ENCODE results near the gene SMYD3.

The SMYD3 gene

GRCh38 chr1:245831518-245831917 is 675.6 kb downstream of the SMYD3 start:
- H3K9ac ChIP-seq (ENCODE audit: low read length), result no peak overlapping the region
- H3K79me2 ChIP-seq (ENCODE audit: low read length), result no peaks in the 10 kb centered on the region
- H3K36me3 ChIP-seq (replicated peaks; ENCODE audit: insufficient read depth, low read length), result no peaks in the 10 kb centered on the region

GRCh38 chr1:245829826-245830225 is 677.3 kb downstream of the SMYD3 start:
- Histone ChIP-seq H3K9me3 (replicated peaks; ENCODE audit: insufficient read depth, low read length) (no peaks in the 10 kb centered on the region), H3K27me3 (replicated peaks; ENCODE audit: insufficient read depth, low read length) (no peaks in the 10 kb centered on the region), H3K4me3 (ENCODE audit: low read length) (no peak overlapping the region), H3K27ac (ENCODE audit: low read length) (no peak overlapping the region), H3K9me2 (replicated peaks; ENCODE audit: insufficient read depth, low read length) (no peaks in the 10 kb centered on the region), H3K4me1 (ENCODE audit: low read length) (no peaks in the 10 kb centered on the region), H4K20me1 (ENCODE audit: insufficient read depth, low read length) (no peaks in the 10 kb centered on the region), H3K36me3 (replicated peaks; ENCODE audit: insufficient read depth, low read length) (no peaks in the 10 kb centered on the region), H3K9ac (ENCODE audit: low read length) (no peak overlapping the region), H3F3A (ENCODE audit: insufficient read depth, low read length) (no peaks in the 10 kb centered on the region), H3K79me2 (ENCODE audit: low read length) (no peaks in the 10 kb centered on the region), H3K4me2 (ENCODE audit: low read depth, low read length) (no peak overlapping the region), H2AFZ (ENCODE audit: low read length) (no peak overlapping the region)
- TF ChIP-seq EZH2 (optimal IDR thresholded peaks at IDR 0.05; ENCODE audit: low read depth, low read length), result no peak
- no peak for TF ChIP-seq EZH2phosphoT487 (IDR thresholded peaks at IDR 0.05; ENCODE audit: low read length)
- no peak for TF ChIP-seq CTCF (IDR thresholded peaks at IDR 0.05; ENCODE audit: low read length)
- DNase-seq, result no peak

More at GRCh38 chr1:245831518-245831917, 675.6 kb downstream of the SMYD3 start:
- Histone ChIP-seq H3K4me1 (ENCODE audit: low read length) (no peaks in the 10 kb centered on the region), H3K9me2 (replicated peaks; ENCODE audit: insufficient read depth, low read length) (no peaks in the 10 kb centered on the region), H3K27ac (ENCODE audit: low read length) (no peak overlapping the region), H3F3A (ENCODE audit: insufficient read depth, low read length) (no peaks in the 10 kb centered on the region), H2AFZ (ENCODE audit: low read length) (no peak overlapping the region), H3K9me3 (replicated peaks; ENCODE audit: insufficient read depth, low read length) (no peaks in the 10 kb centered on the region), H4K20me1 (ENCODE audit: insufficient read depth, low read length) (no peaks in the 10 kb centered on the region), H3K4me2 (ENCODE audit: low read depth, low read length) (no peak overlapping the region), H3K4me3 (ENCODE audit: low read length) (no peak overlapping the region), H3K27me3 (replicated peaks; ENCODE audit: insufficient read depth, low read length) (no peaks in the 10 kb centered on the region)
- TF ChIP-seq EZH2phosphoT487 (IDR thresholded peaks at IDR 0.05; ENCODE audit: low read length) (no peak), CTCF (IDR thresholded peaks at IDR 0.05; ENCODE audit: low read length) (no peak), EZH2 (optimal IDR thresholded peaks at IDR 0.05; ENCODE audit: low read depth, low read length) (no peak)
- DNase-seq, result no peak

DNA sequence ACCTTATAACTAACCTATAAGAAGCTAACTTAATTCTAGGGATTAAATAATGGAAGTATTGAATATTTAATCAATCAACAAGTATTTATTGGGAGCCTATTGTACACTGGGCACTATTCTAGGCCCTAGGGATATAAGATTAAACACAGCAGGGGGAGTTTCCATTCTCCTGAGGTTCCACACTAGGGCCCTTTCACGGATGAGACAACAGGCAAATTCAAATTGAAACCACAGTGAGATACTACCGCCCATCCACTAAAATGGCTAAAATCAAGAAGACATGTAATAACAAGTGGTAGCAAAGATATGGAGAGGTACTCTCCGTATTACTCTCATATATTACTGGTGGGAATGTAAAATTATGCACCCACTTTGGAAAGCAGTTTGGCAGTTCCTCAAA is 677.9 kb downstream of the SMYD3 start:
- TF ChIP-seq CTCF (IDR thresholded peaks at IDR 0.05; ENCODE audit: low read length) (no peak), EZH2 (optimal IDR thresholded peaks at IDR 0.05; ENCODE audit: low read depth, low read length) (no peak), EZH2phosphoT487 (IDR thresholded peaks at IDR 0.05; ENCODE audit: low read length) (no peak)
- Histone ChIP-seq H3K9ac (ENCODE audit: low read length) (no peak overlapping the region), H3K9me3 (replicated peaks; ENCODE audit: insufficient read depth, low read length) (no peaks in the 10 kb centered on the region), H4K20me1 (ENCODE audit: insufficient read depth, low read length) (no peaks in the 10 kb centered on the region), H3K4me3 (ENCODE audit: low read length) (no peak overlapping the region), H2AFZ (ENCODE audit: low read length) (no peak overlapping the region), H3K79me2 (ENCODE audit: low read length) (no peaks in the 10 kb centered on the region), H3K27ac (ENCODE audit: low read length) (no peak overlapping the region), H3K4me2 (ENCODE audit: low read depth, low read length) (no peak overlapping the region), H3K27me3 (replicated peaks; ENCODE audit: insufficient read depth, low read length) (no peaks in the 10 kb centered on the region), H3K9me2 (replicated peaks; ENCODE audit: insufficient read depth, low read length) (no peaks in the 10 kb centered on the region), H3K36me3 (replicated peaks; ENCODE audit: insufficient read depth, low read length) (no peaks in the 10 kb centered on the region), H3F3A (ENCODE audit: insufficient read depth, low read length) (no peaks in the 10 kb centered on the region), H3K4me1 (ENCODE audit: low read length) (no peaks in the 10 kb centered on the region)
- DNase-seq, result no peak
